Endothelial cell of umbilical vein (primary cell): ENCODE results near the gene COL19A1. TPM values are rescaled to one million over a fixed set of nuclear protein-coding genes. Genes with fewer than 3 reads are reported as not detected.

Experiments
- BruUV-seq: library from RNA; stranded (reverse); fragments of 400-500 nt; replicated peaks from 2 replicates; lab custom pipeline; 2021; lab: Mats Ljungman, UMichigan
- CTCF ChIA-PET: fragments of 300-600, 350-600 bp; sonication (Branson Sonifier 250); formaldehyde crosslinking; loops from one replicate; lab custom pipeline; 2021; ENCODE audit warnings: antibody characterized with exemption, inconsistent platforms; lab: Charles Lee
- POLR2A ChIA-PET: fragments of 300-600, 350-600 bp; sonication (Branson Sonifier 250); formaldehyde crosslinking; loops from one replicate; lab custom pipeline; 2021; ENCODE audit warnings: antibody characterized with exemption, inconsistent platforms; lab: Charles Lee
- DNase-seq: peaks from one replicate; pipeline ENCODE4 v3.0.0-alpha.2; 2011; ENCODE audit warnings: low read depth, low spot score
- FAIRE-seq: peaks from 2 replicates; lab custom pipeline; 2011; peaks lifted over from hg19 to GRCh38; lab: Jason Lieb, UNC
- H2AFZ ChIP-seq: 2 replicates; pipeline ENCODE4 v1.6.0; 2012; ENCODE audit warnings: low read depth, low read length, control low read depth, inconsistent platforms
- H3K27ac ChIP-seq: 2 replicates; pipeline ENCODE4 v1.5.1; 2011; ENCODE audit warnings: low read depth, mild to moderate bottlenecking, control low read depth, low read length, moderate library complexity; ENCODE audit not compliant: insufficient read depth
- H3K27me3 ChIP-seq, 2 experiments: 2 replicates each; pipeline versions ENCODE4 v1.6.0 to v1.6.1; 2011; ENCODE audit warnings: low read length in 2 of 2, mixed read lengths in 1 of 2; ENCODE audit not compliant: control insufficient read depth in 2 of 2, insufficient read depth in 2 of 2
- H3K36me3 ChIP-seq, 2 experiments: 2 replicates in 1 of 2; 3 replicates in 1 of 2; pipeline ENCODE4 v1.5.1; 2011; ENCODE audit warnings: low read length in 2 of 2, mild to moderate bottlenecking in 1 of 2, moderate library complexity in 1 of 2; ENCODE audit not compliant: control insufficient read depth in 2 of 2, insufficient read depth in 2 of 2; ENCODE audit errors: extremely low read depth in 1 of 2
- H3K4me1 ChIP-seq: 3 replicates; pipeline ENCODE4 v1.5.1; 2011; ENCODE audit warnings: mild to moderate bottlenecking, low read length; ENCODE audit not compliant: control insufficient read depth, insufficient read depth; ENCODE audit errors: extremely low read depth
- H3K4me2 ChIP-seq: 2 replicates; pipeline ENCODE4 v1.6.1; 2011; ENCODE audit warnings: low read length, control low read depth, mixed read lengths; ENCODE audit not compliant: insufficient read depth
- H3K4me3 ChIP-seq, 3 experiments: fragments of 200-600 bp in 1 of 3; sonication (generic), shearing (Covaris generic) in 1 of 3; replicated peaks in 1 of 3; 2 replicates each; pipeline ENCODE4 v1.5.1; 2011 to 2016; ENCODE audit warnings: control low read depth in 3 of 3, low read length in 3 of 3, mild to moderate bottlenecking in 2 of 3, inconsistent platforms in 1 of 3, low read depth in 1 of 3, moderate library complexity in 1 of 3; ENCODE audit not compliant: insufficient read depth in 1 of 3
- H3K79me2 ChIP-seq: 2 replicates; pipeline ENCODE4 v1.6.0; 2012; ENCODE audit warnings: low read length, inconsistent platforms; ENCODE audit not compliant: control insufficient read depth, insufficient read depth
- H3K9ac ChIP-seq: replicated peaks from 2 replicates; pipeline ENCODE3; 2011; ENCODE audit warnings: low read length, control low read depth; ENCODE audit not compliant: insufficient read depth; ENCODE audit errors: extremely low read depth
- H3K9me1 ChIP-seq: replicated peaks from 3 replicates; pipeline ENCODE4 v1.6.0; 2011; ENCODE audit warnings: mild to moderate bottlenecking, low read length; ENCODE audit not compliant: control insufficient read depth, insufficient read depth; ENCODE audit errors: extremely low read depth
- H3K9me3 ChIP-seq: replicated peaks from 2 replicates; pipeline ENCODE4 v1.5.1; 2012; ENCODE audit warnings: low read length, inconsistent platforms; ENCODE audit not compliant: control insufficient read depth, insufficient read depth
- H4K20me1 ChIP-seq: replicated peaks from 2 replicates; pipeline ENCODE3; 2011; ENCODE audit warnings: mild to moderate bottlenecking, low read length; ENCODE audit not compliant: control insufficient read depth, insufficient read depth; ENCODE audit errors: extremely low read depth
- CTCF ChIP-seq, 2 donors: IDR thresholded peaks; 1 replicate in 1 of 2; 2 replicates in 1 of 2; pipeline ENCODE4 v1.5.1; 2011; ENCODE audit warnings: low read length in 2 of 2, mild to moderate bottlenecking in 2 of 2, moderate library complexity in 2 of 2, control low read depth in 1 of 2, inconsistent platforms in 1 of 2, low read depth in 1 of 2; ENCODE audit not compliant: insufficient read depth in 1 of 2; ENCODE audit errors: extremely low read depth in 1 of 2
- EZH2 ChIP-seq: IDR thresholded peaks from 2 replicates; pipeline ENCODE4 v1.6.1; 2012; ENCODE audit warnings: borderline replicate concordance, low read depth, mild to moderate bottlenecking, moderate library complexity, low read length, inconsistent platforms; ENCODE audit not compliant: severe bottlenecking
- FOS ChIP-seq: IDR thresholded peaks from 2 replicates; pipeline ENCODE4 v1.6.1; 2011; ENCODE audit warnings: mild to moderate bottlenecking, low read length, moderate library complexity, borderline replicate concordance; ENCODE audit not compliant: insufficient read depth
- GATA2 ChIP-seq: IDR thresholded peaks from 2 replicates; pipeline ENCODE4 v1.7.0; 2011; ENCODE audit warnings: low read depth, mild to moderate bottlenecking, moderate library complexity, mixed read lengths, low read length; ENCODE audit not compliant: insufficient read length, insufficient read depth
- JUN ChIP-seq: IDR thresholded peaks from 2 replicates; pipeline ENCODE4 v1.6.1; 2011; ENCODE audit warnings: borderline replicate concordance, low read depth; ENCODE audit not compliant: insufficient read length, insufficient read depth
- MAX ChIP-seq: IDR thresholded peaks from 2 replicates; pipeline ENCODE4 v1.6.1; 2011; ENCODE audit not compliant: insufficient read depth, insufficient read length
- MYC ChIP-seq: IDR thresholded peaks from one replicate; pipeline ENCODE4 v1.6.1; 2011; ENCODE audit warnings: mild to moderate bottlenecking, low read depth, low read length
- POLR2A ChIP-seq: IDR thresholded peaks from 2 replicates; pipeline ENCODE4 v1.6.1; 2012; ENCODE audit warnings: low read depth, mild to moderate bottlenecking, control low read depth, low read length
- POLR2AphosphoS5 ChIP-seq: IDR thresholded peaks from 2 replicates; pipeline ENCODE4 v1.6.1; 2012; ENCODE audit warnings: low read depth, mild to moderate bottlenecking, control low read depth, low read length, moderate library complexity; ENCODE audit not compliant: insufficient read depth
- dilution Hi-C: fragments of 300-500 bp; cut with MboI; formaldehyde crosslinking; loops from one replicate; pipeline ENCODE4 v1.15.0; 2019; ENCODE audit warnings: low sequenced_read_pairs; ENCODE audit not compliant: extremely low pct_ligation_motif_present
- intact Hi-C: fragments of 100-400 bp; cut with micrococcal nuclease; formaldehyde crosslinking; loops from one replicate; pipeline ENCODE4 v1.10.0; 2022
- polyA plus RNA-seq, 4 experiments: library from polyadenylated mRNA; depleted of rRNA in 3 of 4; stranded (reverse) in 3 of 4; unstranded in 1 of 4; fragments of >200 nt; gene quantifications; 2 replicates each; pipeline versions ENCODE4 v1.2.1 to v1.2.3, GENCODE V29; 2011 to 2012; ENCODE audit warnings: missing spikeins in 1 of 4
- total RNA-seq: library from RNA; stranded (reverse); gene quantifications from 2 replicates; pipeline ENCODE4 v1.2.3, GENCODE V29; 2021

Gene COL19A1
- total and polyA plus RNA-seq, 2 donors (not counting 3 experiments of a cell fraction or from before 2014, with no cell fraction given) = not detected

GRCh38 chr6:70142034-70142433 is 275.7 kb downstream of the COL19A1 start:
- intact Hi-C loops (no loop called here), dilution Hi-C loops (no loop called here)
- Histone ChIP-seq H3K4me2 (no peak overlapping the region), H4K20me1 (no peaks in the 10 kb centered on the region), H3K36me3 (no peaks in the 10 kb centered on the region), H2AFZ (no peak overlapping the region), H3K9ac (no peak overlapping the region), H3K27ac (no peak overlapping the region), H3K9me1 (no peaks in the 10 kb centered on the region), H3K4me1 (no peaks in the 10 kb centered on the region), H3K9me3 (no peaks in the 10 kb centered on the region), H3K27me3 (no peaks in the 10 kb centered on the region), H3K79me2 (no peaks in the 10 kb centered on the region), H3K4me3 (no peak overlapping the region)
- ChIA-PET CTCF (interaction anchor here (1.8 kb wide), 1 partner anchor 25 kb away, joined by 3 read pairs; no protein-coding TSS in a partner anchor), POLR2A (no interaction called here)
- TF ChIP-seq MAX = no peak
- TF ChIP-seq POLR2A = no peak
- TF ChIP-seq GATA2 = no peak
- DNase-seq = no peak
- no TSS peak for BruUV-seq
- no peak for FAIRE-seq

GRCh38 chr6:70145178-70145577 is 278.8 kb downstream of the COL19A1 start:
- Histone ChIP-seq H4K20me1 (no peaks in the 10 kb centered on the region), H3K36me3 (no peaks in the 10 kb centered on the region), H3K9ac (no peak overlapping the region), H3K9me3 (no peaks in the 10 kb centered on the region), H2AFZ (no peak overlapping the region), H3K4me1 (no peaks in the 10 kb centered on the region), H3K27ac (no peak overlapping the region), H3K27me3 (no peaks in the 10 kb centered on the region), H3K4me2 (no peak overlapping the region), H3K4me3 (no peak overlapping the region), H3K9me1 (no peaks in the 10 kb centered on the region), H3K79me2 (no peaks in the 10 kb centered on the region)
- intact Hi-C loops (no loop called here), dilution Hi-C loops (no loop called here)
- POLR2A ChIA-PET = no interaction called here
- CTCF ChIA-PET = no interaction called here
- TF ChIP-seq CTCF (IDR thresholded peaks at IDR 0.05; ENCODE audit: extremely low read depth in 1 of 2, insufficient read depth in 1 of 2, low read depth in 1 of 2, low read length in 2 of 2) = no peak
- no peak for TF ChIP-seq EZH2
- no peak for TF ChIP-seq FOS
- no peak for TF ChIP-seq POLR2AphosphoS5
- no peak for TF ChIP-seq MAX
- no peak for TF ChIP-seq POLR2A
- TF ChIP-seq GATA2 = no peak
- TF ChIP-seq MYC = no peak
- TF ChIP-seq JUN = no peak
- FAIRE-seq = no peak
- DNase-seq = no peak
- BruUV-seq = no TSS peak
